Loucy (cell line): ENCODE measurements around the gene RNF157.

Source experiments
- CTCF ChIP-seq: fragments of 200-600 bp; sonication (generic); conservative IDR thresholded peaks from 2 replicates; pipeline ENCODE4 v1.5.1; 2014; ENCODE audit warnings: mild to moderate bottlenecking, antibody characterized with exemption, low read length
- EZH2phosphoT487 ChIP-seq: fragments of 200-600 bp; IDR thresholded peaks from 2 replicates; pipeline ENCODE4 v1.6.1; 2018; ENCODE audit warnings: antibody characterized with exemption, mild to moderate bottlenecking, moderate library complexity, borderline replicate concordance

- TF ChIP-seq CTCF (no peak), EZH2phosphoT487 (no peak)
Observed at GRCh38 chr17:76275382-76276068, 35.2 kb upstream of the RNF157 start.
